ENCODE measurements around the gene GPLD1.

GPLD1 gene

GRCh38 chr6:24445704-24446103 is 43.7 kb downstream of the GPLD1 start:
- no peaks in the 10 kb centered on the region for H3K27me3 ChIP-seq (ENCODE audit: control insufficient read depth, low read length)
- no peaks in the 10 kb centered on the region for H3K9me3 ChIP-seq (ENCODE audit: control insufficient read depth, insufficient read depth, low read length)
- no peaks in the 10 kb centered on the region for H3F3A ChIP-seq (ENCODE audit: control insufficient read depth, insufficient read depth)
- H3K4me1 ChIP-seq (ENCODE audit: control insufficient read depth, low read length): no peaks in the 10 kb centered on the region
- TF ChIP-seq EZH2phosphoT487 (IDR thresholded peaks at IDR 0.05; ENCODE audit: borderline replicate concordance, low read length): no peak
- TF ChIP-seq CTCF (IDR thresholded peaks at IDR 0.05; ENCODE audit: low read depth, low read length, poor library complexity, severe bottlenecking): no peak
- H3K27ac ChIP-seq (ENCODE audit: low read depth, low read length): no peak overlapping the region
- H3K36me3 ChIP-seq (ENCODE audit: control insufficient read depth, low read length): no peaks in the 10 kb centered on the region
- no peak overlapping the region for H3K4me3 ChIP-seq (ENCODE audit: low read length)
- H3K4me2 ChIP-seq (ENCODE audit: low read length): no peak overlapping the region
- H4K20me1 ChIP-seq (ENCODE audit: control insufficient read depth, insufficient read depth, low read depth, low read length): no peaks in the 10 kb centered on the region
- H3K9me2 ChIP-seq (replicated peaks; ENCODE audit: control insufficient read depth, low read length): no peaks in the 10 kb centered on the region
- H3K79me2 ChIP-seq (ENCODE audit: control insufficient read depth, low read length): no peaks in the 10 kb centered on the region

- Histone ChIP-seq H3K4me1 (ENCODE audit: control insufficient read depth, low read length) (peaks cover 6% of the 10 kb centered on the region), H3K4me3 (ENCODE audit: low read length) (no peak overlapping the region), H3K9me2 (replicated peaks; ENCODE audit: control insufficient read depth, low read length) (no peaks in the 10 kb centered on the region)
These were observed 44.8 kb downstream of the GPLD1 start for GRCh38 chr6:24444588-24444987.

GRCh38 chr6:24441599-24441904 is 47.8 kb downstream of the GPLD1 start:
- Histone ChIP-seq H3K4me1 (ENCODE audit: control insufficient read depth, low read length) (peaks cover 6% of the 10 kb centered on the region), H3F3A (ENCODE audit: control insufficient read depth, insufficient read depth) (no peaks in the 10 kb centered on the region), H3K79me2 (ENCODE audit: control insufficient read depth, low read length) (no peaks in the 10 kb centered on the region), H4K20me1 (ENCODE audit: control insufficient read depth, insufficient read depth, low read depth, low read length) (no peaks in the 10 kb centered on the region), H3K9me2 (replicated peaks; ENCODE audit: control insufficient read depth, low read length) (no peaks in the 10 kb centered on the region), H3K27ac (ENCODE audit: low read depth, low read length) (no peak overlapping the region), H3K36me3 (ENCODE audit: control insufficient read depth, low read length) (no peaks in the 10 kb centered on the region), H3K27me3 (ENCODE audit: control insufficient read depth, low read length) (no peaks in the 10 kb centered on the region), H3K9me3 (ENCODE audit: control insufficient read depth, insufficient read depth, low read length) (no peaks in the 10 kb centered on the region), H3K4me3 (ENCODE audit: low read length) (no peak overlapping the region), H3K4me2 (ENCODE audit: low read length) (no peak overlapping the region)
- TF ChIP-seq CTCF (IDR thresholded peaks at IDR 0.05; ENCODE audit: low read depth, low read length, poor library complexity, severe bottlenecking) (no peak), EZH2phosphoT487 (IDR thresholded peaks at IDR 0.05; ENCODE audit: borderline replicate concordance, low read length) (no peak)

More at GRCh38 chr6:24444588-24444987, 44.8 kb downstream of the GPLD1 start:
- TF ChIP-seq CTCF (IDR thresholded peaks at IDR 0.05; ENCODE audit: low read depth, low read length, poor library complexity, severe bottlenecking): no peak
- TF ChIP-seq EZH2phosphoT487 (IDR thresholded peaks at IDR 0.05; ENCODE audit: borderline replicate concordance, low read length): no peak
- H3K79me2 ChIP-seq (ENCODE audit: control insufficient read depth, low read length): no peaks in the 10 kb centered on the region
- no peaks in the 10 kb centered on the region for H4K20me1 ChIP-seq (ENCODE audit: control insufficient read depth, insufficient read depth, low read depth, low read length)
- no peak overlapping the region for H3K4me2 ChIP-seq (ENCODE audit: low read length)
- no peaks in the 10 kb centered on the region for H3K27me3 ChIP-seq (ENCODE audit: control insufficient read depth, low read length)
- H3K27ac ChIP-seq (ENCODE audit: low read depth, low read length): no peak overlapping the region
- H3K9me3 ChIP-seq (ENCODE audit: control insufficient read depth, insufficient read depth, low read length): no peaks in the 10 kb centered on the region
- H3F3A ChIP-seq (ENCODE audit: control insufficient read depth, insufficient read depth): no peaks in the 10 kb centered on the region
- H3K36me3 ChIP-seq (ENCODE audit: control insufficient read depth, low read length): no peaks in the 10 kb centered on the region
